IMR-90 (cell line): ENCODE data around the gene CABCOCO1. TPM values are rescaled to one million over a fixed set of nuclear protein-coding genes. Genes with fewer than 3 reads are reported as not detected.

ENCODE experiments used
- ATAC-seq: fragments of 200-7000 bp; cut with Tn5 transposase; 2 replicates; pipeline ENCODE4 v1.9.1; 2020; ENCODE audit warnings: low read depth, mild to moderate bottlenecking, moderate library complexity
- BruUV-seq: library from RNA; stranded (reverse); fragments of 400-500 nt; replicated peaks from 2 replicates; lab custom pipeline; 2021; lab: Mats Ljungman, UMichigan
- CTCF ChIA-PET: fragments of 300-600 bp; formaldehyde crosslinking; extraction: SDS; loops from one replicate; lab custom pipeline; 2021; ENCODE audit warnings: antibody characterized with exemption; lab: Yijun Ruan, JAX
- POLR2A ChIA-PET: fragments of 300-600 bp; sonication (Branson Sonifier 250); formaldehyde crosslinking; loops from one replicate; lab custom pipeline; 2022; ENCODE audit warnings: antibody characterized with exemption; ENCODE audit not compliant: unreplicated experiment; lab: Charles Lee
- DNase-seq: peaks from one replicate; pipeline ENCODE4 v3.0.0; 2013
- H2AFZ ChIP-seq: replicated peaks from 2 replicates; pipeline ENCODE3; 2013; ENCODE audit warnings: low read length, mild to moderate bottlenecking; ENCODE audit not compliant: poor library complexity
- H2AK5ac ChIP-seq: 2 replicates; pipeline ENCODE4 v1.6.1; 2013; ENCODE audit warnings: low read depth, low read length, inconsistent platforms
- H2AK9ac ChIP-seq: replicated peaks from 2 replicates; pipeline ENCODE3; 2013; ENCODE audit warnings: mild to moderate bottlenecking, low read depth, low read length, moderate library complexity; ENCODE audit not compliant: poor library complexity
- H2BK120ac ChIP-seq: 2 replicates; pipeline ENCODE4 v1.6.1; 2013; ENCODE audit warnings: low read depth, low read length, inconsistent platforms
- H2BK15ac ChIP-seq: 3 replicates; pipeline ENCODE4 v1.6.1; 2013; ENCODE audit warnings: low read depth, low read length, inconsistent platforms
- H2BK20ac ChIP-seq: 2 replicates; pipeline ENCODE4 v1.6.1; 2013; ENCODE audit warnings: low read depth, mild to moderate bottlenecking, inconsistent platforms, low read length, moderate library complexity
- H2BK5ac ChIP-seq: 2 replicates; pipeline ENCODE4 v1.6.1; 2013; ENCODE audit warnings: mild to moderate bottlenecking, low read depth, low read length, inconsistent platforms; ENCODE audit not compliant: poor library complexity, severe bottlenecking
- H3K14ac ChIP-seq: replicated peaks from 2 replicates; pipeline ENCODE4 v1.6.1; 2013; ENCODE audit warnings: low read depth, low read length, inconsistent platforms
- H3K18ac ChIP-seq: 2 replicates; pipeline ENCODE4 v1.6.1; 2013; ENCODE audit warnings: low read depth, low read length, control low read depth
- H3K23ac ChIP-seq: 2 replicates; pipeline ENCODE4 v1.6.1; 2013; ENCODE audit warnings: low read depth, low read length, inconsistent platforms
- H3K27ac ChIP-seq: 2 replicates; pipeline ENCODE4 v1.5.1; 2013; ENCODE audit warnings: mild to moderate bottlenecking, control low read depth, low read length; ENCODE audit not compliant: insufficient read depth
- H3K27me3 ChIP-seq: 2 replicates; pipeline ENCODE4 v1.6.1; 2013; ENCODE audit warnings: low read length; ENCODE audit not compliant: control insufficient read depth, insufficient read depth
- H3K36me3 ChIP-seq: 2 replicates; pipeline ENCODE4 v1.6.1; 2013; ENCODE audit warnings: low read length, mixed read lengths; ENCODE audit not compliant: control insufficient read depth, insufficient read depth
- H3K4ac ChIP-seq: 2 replicates; pipeline ENCODE4 v1.6.1; 2013; ENCODE audit warnings: low read depth, low read length, inconsistent platforms
- H3K4me1 ChIP-seq: 2 replicates; pipeline ENCODE4 v1.6.1; 2013; ENCODE audit warnings: low read length, mixed read lengths; ENCODE audit not compliant: control insufficient read depth, insufficient read depth
- H3K4me2 ChIP-seq: 2 replicates; pipeline ENCODE4 v1.6.1; 2013; ENCODE audit warnings: low read depth, mild to moderate bottlenecking, control low read depth, low read length, moderate library complexity
- H3K4me3 ChIP-seq: 2 replicates; pipeline ENCODE4 v1.5.1; 2013; ENCODE audit warnings: low read depth, mild to moderate bottlenecking, control low read depth, low read length, moderate library complexity; ENCODE audit not compliant: insufficient read depth
- H3K56ac ChIP-seq: 2 replicates; pipeline ENCODE4 v1.6.1; 2013; ENCODE audit warnings: low read length, inconsistent platforms; ENCODE audit not compliant: insufficient read depth; ENCODE audit errors: extremely low read depth
- H3K79me1 ChIP-seq, 2 experiments: 2 replicates each; pipeline ENCODE4 v1.6.1; 2013; ENCODE audit warnings: low read length in 2 of 2, inconsistent platforms in 1 of 2, low read depth in 1 of 2
- H3K9ac ChIP-seq: 2 replicates; pipeline ENCODE4 v1.6.1; 2013; ENCODE audit warnings: low read depth, low read length, control low read depth
- H3K9me1 ChIP-seq: 2 replicates; pipeline ENCODE4 v1.6.1; 2013; ENCODE audit warnings: low read length, inconsistent platforms; ENCODE audit not compliant: insufficient read depth
- H3K9me3 ChIP-seq: 2 replicates; pipeline ENCODE4 v1.6.1; 2013; ENCODE audit warnings: low read length; ENCODE audit not compliant: control insufficient read depth, insufficient read depth
- H4K20me1 ChIP-seq: 2 replicates; pipeline ENCODE4 v1.6.1; 2013; ENCODE audit warnings: low read length, inconsistent platforms; ENCODE audit not compliant: insufficient read depth
- H4K5ac ChIP-seq: 2 replicates; pipeline ENCODE4 v1.6.1; 2013; ENCODE audit warnings: mild to moderate bottlenecking, low read depth, low read length, control low read depth
- H4K8ac ChIP-seq, 2 experiments: 2 replicates each; pipeline ENCODE4 v1.6.1; 2013; ENCODE audit warnings: low read depth in 2 of 2, low read length in 2 of 2, control low read depth in 1 of 2, inconsistent platforms in 1 of 2
- H4K91ac ChIP-seq: 2 replicates; pipeline ENCODE4 v1.6.1; 2013; ENCODE audit warnings: low read depth, low read length, inconsistent platforms; ENCODE audit not compliant: insufficient read depth
- BHLHE40 ChIP-seq: fragments of 150-350 bp; IDR thresholded peaks from 2 replicates; pipeline ENCODE4 v1.6.1; 2016; ENCODE audit warnings: mild to moderate bottlenecking, low read depth, low read length
- CEBPB ChIP-seq: IDR thresholded peaks from 2 replicates; pipeline ENCODE4 v1.6.1; 2012; ENCODE audit warnings: low read depth, low read length, improper control_type of control experiment
- CHD1 ChIP-seq: IDR thresholded peaks from 2 replicates; pipeline ENCODE4 v1.6.1; 2012; ENCODE audit warnings: low read depth, low read length, improper control_type of control experiment
- CTCF ChIP-seq: conservative IDR thresholded peaks from 2 replicates; pipeline ENCODE4 v1.5.1; 2012; ENCODE audit warnings: mild to moderate bottlenecking, low read depth, low read length, improper control_type of control experiment
- ELK1 ChIP-seq: fragments of 150-350 bp; IDR thresholded peaks from 2 replicates; pipeline ENCODE4 v1.6.1; 2016; ENCODE audit warnings: low read depth, mild to moderate bottlenecking, low read length, moderate library complexity, borderline replicate concordance
- FOS ChIP-seq: fragments of 150-350 bp; IDR thresholded peaks from 2 replicates; pipeline ENCODE4 v1.6.1; 2016; ENCODE audit warnings: low read depth, low read length
- MAFK ChIP-seq: IDR thresholded peaks from 2 replicates; pipeline ENCODE4 v1.6.1; 2012; ENCODE audit warnings: low read depth, low read length, improper control_type of control experiment
- MAZ ChIP-seq: IDR thresholded peaks from 2 replicates; pipeline ENCODE4 v1.6.1; 2012; ENCODE audit warnings: low read depth, mild to moderate bottlenecking, low read length, improper control_type of control experiment, moderate library complexity, borderline replicate concordance
- MXI1 ChIP-seq: IDR thresholded peaks from 2 replicates; pipeline ENCODE4 v1.6.1; 2012; ENCODE audit warnings: low read depth, mild to moderate bottlenecking, low read length, moderate library complexity, borderline replicate concordance
- NFE2L2 ChIP-seq: fragments of 150-350 bp; IDR thresholded peaks from 2 replicates; pipeline ENCODE4 v1.6.1; 2016; ENCODE audit warnings: low read depth, mild to moderate bottlenecking, low read length
- POLR2A ChIP-seq: IDR thresholded peaks from 2 replicates; pipeline ENCODE4 v1.6.1; 2012; ENCODE audit warnings: mild to moderate bottlenecking, low read depth, low read length
- RAD21 ChIP-seq: IDR thresholded peaks from 2 replicates; pipeline ENCODE4 v1.6.1; 2012; ENCODE audit warnings: low read length, improper control_type of control experiment
- RCOR1 ChIP-seq: IDR thresholded peaks from 2 replicates; pipeline ENCODE4 v1.6.1; 2012; ENCODE audit warnings: mild to moderate bottlenecking, low read length, improper control_type of control experiment; ENCODE audit not compliant: insufficient replicate concordance
- RFX5 ChIP-seq: IDR thresholded peaks from 2 replicates; pipeline ENCODE4 v1.8.0; 2012; ENCODE audit warnings: low read depth, mild to moderate bottlenecking, low read length, moderate library complexity
- SMC3 ChIP-seq: fragments of 150-350 bp; IDR thresholded peaks from 2 replicates; pipeline ENCODE4 v1.6.1; 2016; ENCODE audit warnings: low read depth, mild to moderate bottlenecking, antibody characterized with exemption, low read length, moderate library complexity
- USF2 ChIP-seq: fragments of 150-350 bp; IDR thresholded peaks from 2 replicates; pipeline ENCODE4 v1.6.1; 2017; ENCODE audit warnings: mild to moderate bottlenecking, antibody characterized with exemption, low read length, low read depth
- WGBS, 2 experiments: methylation state at CpG; one replicate each; pipeline versions ENCODE4 v1.1.5 to v1.1.7; 2013; ENCODE audit warnings: missing lambda C conversion rate in 2 of 2; ENCODE audit not compliant: insufficient read length in 1 of 2; ENCODE audit errors: extremely low coverage in 2 of 2; 5-methylcytosine and 5-hydroxymethylcytosine counted together
- dilution Hi-C: fragments of 300-500 bp; cut with HindIII; formaldehyde crosslinking; loops from one replicate; pipeline ENCODE4 v1.14.3; 2018; ENCODE audit warnings: low sequenced_read_pairs; ENCODE audit not compliant: unreplicated experiment
- in situ Hi-C: fragments of 300-500 bp; cut with MboI; formaldehyde crosslinking; loops from 3 replicates; pipeline ENCODE4 v1.14.3; 2019; ENCODE audit warnings: low sequenced_read_pairs, inconsistent platforms, mixed read lengths
- intact Hi-C: fragments of 100-400 bp; cut with micrococcal nuclease; formaldehyde crosslinking; loops from 2 replicates; pipeline ENCODE4 v1.10.0; 2022
- polyA plus RNA-seq, 3 experiments: library from polyadenylated mRNA; depleted of rRNA; stranded (reverse); fragments of >200 nt; gene quantifications; 2 replicates each; pipeline ENCODE4 v1.2.3, GENCODE V29; 2012; ENCODE audit warnings: low replicate concordance in 1 of 3
- total RNA-seq: library from RNA; depleted of rRNA; stranded (reverse); fragments of >200 nt; gene quantifications from 2 replicates; pipeline ENCODE4 v1.2.3, GENCODE V29; 2012

CABCOCO1 gene
- total and polyA plus RNA-seq, 2 of the 4 experiments (the other 2 are of a cell fraction) = 0.18 to 0.31 TPM

GRCh38 chr10:61721431-61721830, 58.7 kb downstream of the CABCOCO1 start:
- CTCF ChIA-PET = no interaction called here
- no peaks in the 10 kb centered on the region for H3K9me1 ChIP-seq
- H3K4me1 ChIP-seq = no peaks in the 10 kb centered on the region
- POLR2A ChIA-PET = no interaction called here
- dilution Hi-C loops (no loop called here), in situ Hi-C loops (loop anchor here (10.0 kb wide), 1 partner anchor 577 kb away; no protein-coding TSS in a partner anchor), intact Hi-C loops (no loop called here)
- no peak overlapping the region for H3K4ac ChIP-seq
- no peak overlapping the region for H2BK120ac ChIP-seq
- ATAC-seq (no peak), DNase-seq (no peak)
- H3K36me3 ChIP-seq = no peaks in the 10 kb centered on the region
- no peak overlapping the region for H3K4me3 ChIP-seq
- H2BK20ac ChIP-seq = no peak overlapping the region
- no peak overlapping the region; the same call in 1 of the 2 replicates for H2AK5ac ChIP-seq
- TF ChIP-seq POLR2A = no peak
- no peak for TF ChIP-seq USF2
- no peak for TF ChIP-seq FOS
- TF ChIP-seq SMC3 = no peak
- TF ChIP-seq NFE2L2 = no peak
- no peak for TF ChIP-seq RAD21
- no peak for TF ChIP-seq CTCF
- TF ChIP-seq MAFK = no peak
- no peak for TF ChIP-seq CHD1
- TF ChIP-seq RCOR1 = no peak
- no peak for TF ChIP-seq BHLHE40
- TF ChIP-seq ELK1 = no peak
- no peak for TF ChIP-seq CEBPB
- TF ChIP-seq MAZ = no peak
- TF ChIP-seq MXI1 = no peak
- no peak for TF ChIP-seq RFX5
- H3K18ac ChIP-seq = no peak overlapping the region
- H3K79me1 ChIP-seq = no peaks in the 10 kb centered on the region
- no CpG with 5 or more reads among the region's 4 CpGs for WGBS, 2 experiments
- no peak overlapping the region for H3K9ac ChIP-seq
- H3K27me3 ChIP-seq = no peaks in the 10 kb centered on the region
- no peak overlapping the region for H3K56ac ChIP-seq
- no peak overlapping the region for H3K4me2 ChIP-seq
- H4K20me1 ChIP-seq = no peaks in the 10 kb centered on the region
- no peak overlapping the region for H2AK9ac ChIP-seq
- H4K8ac ChIP-seq = no peak overlapping the region
- no peak overlapping the region for H3K14ac ChIP-seq
- no peak overlapping the region for H2AFZ ChIP-seq
- no peak overlapping the region for H3K27ac ChIP-seq
- H4K91ac ChIP-seq = no peak overlapping the region
- H4K5ac ChIP-seq = no peak overlapping the region
- BruUV-seq = no TSS peak
- H3K9me3 ChIP-seq = no peaks in the 10 kb centered on the region
- H2BK5ac ChIP-seq = no peak overlapping the region
- H2BK15ac ChIP-seq = no peak overlapping the region
- H3K23ac ChIP-seq = no peak overlapping the region
